H9 (cell line): ENCODE data around the gene ZNF205. TPM values are rescaled to one million over a fixed set of nuclear protein-coding genes. Genes with fewer than 3 reads are reported as not detected.

ENCODE experiments used
- DNase-seq: peaks from one replicate; pipeline ENCODE4 v3.0.0-alpha.2; 2017
- H2AFZ ChIP-seq: one replicate; pipeline ENCODE4 v1.6.1; 2013; ENCODE audit warnings: mild to moderate bottlenecking, low read length, control low read depth, moderate library complexity
- H2AK5ac ChIP-seq: 2 replicates; pipeline ENCODE4 v1.6.1; 2013; ENCODE audit warnings: low read length, control low read depth, mixed read lengths; ENCODE audit not compliant: insufficient read length
- H2BK120ac ChIP-seq: one replicate; pipeline ENCODE4 v1.6.1; 2013; ENCODE audit warnings: low read depth, mild to moderate bottlenecking, low read length, control low read depth, inconsistent platforms; ENCODE audit not compliant: poor library complexity, severe bottlenecking
- H2BK12ac ChIP-seq: 2 replicates; pipeline ENCODE4 v1.6.1; 2013; ENCODE audit warnings: low read length, control low read depth, mixed read lengths, low read depth; ENCODE audit not compliant: insufficient read length
- H2BK15ac ChIP-seq: 2 replicates; pipeline ENCODE4 v1.6.1; 2013; ENCODE audit warnings: low read depth, low read length, control low read depth
- H2BK20ac ChIP-seq: one replicate; pipeline ENCODE4 v1.6.1; 2013; ENCODE audit warnings: low read depth, mild to moderate bottlenecking, low read length, control low read depth, inconsistent platforms; ENCODE audit not compliant: poor library complexity, severe bottlenecking
- H2BK5ac ChIP-seq: 2 replicates; pipeline ENCODE4 v1.6.1; 2013; ENCODE audit warnings: low read length, control low read depth, mixed read lengths; ENCODE audit not compliant: insufficient read length
- H3K14ac ChIP-seq: 2 replicates; pipeline ENCODE4 v1.6.1; 2013; ENCODE audit warnings: low read length, control low read depth; ENCODE audit not compliant: insufficient read depth
- H3K18ac ChIP-seq: 2 replicates; pipeline ENCODE4 v1.6.1; 2013; ENCODE audit warnings: low read depth, mild to moderate bottlenecking, mixed read lengths, low read length, control low read depth; ENCODE audit not compliant: insufficient read length
- H3K23ac ChIP-seq: 2 replicates; pipeline ENCODE4 v1.6.1; 2013; ENCODE audit warnings: low read length, control low read depth, mixed read lengths, low read depth; ENCODE audit not compliant: insufficient read length
- H3K23me2 ChIP-seq: 2 replicates; pipeline ENCODE4 v1.6.1; 2013; ENCODE audit warnings: low read depth, mild to moderate bottlenecking, mixed read lengths, low read length, control low read depth; ENCODE audit not compliant: insufficient read length, poor library complexity, severe bottlenecking
- H3K27ac ChIP-seq: 2 replicates; pipeline ENCODE4 v1.5.1; 2013; ENCODE audit warnings: low read length, control low read depth, mixed read lengths, low read depth; ENCODE audit not compliant: insufficient read length
- H3K27me3 ChIP-seq: 2 replicates; pipeline ENCODE4 v1.6.1; 2013; ENCODE audit warnings: low read length, control low read depth, inconsistent platforms; ENCODE audit not compliant: insufficient read depth
- H3K4ac ChIP-seq: 2 replicates; pipeline ENCODE4 v1.6.1; 2013; ENCODE audit warnings: low read depth, mild to moderate bottlenecking, control low read depth, inconsistent platforms, low read length, moderate library complexity
- H3K4me1 ChIP-seq: 2 replicates; pipeline ENCODE4 v1.6.1; 2013; ENCODE audit warnings: low read length, control low read depth, inconsistent platforms; ENCODE audit not compliant: insufficient read depth
- H3K4me2 ChIP-seq: 2 replicates; pipeline ENCODE4 v1.6.1; 2013; ENCODE audit warnings: low read length, control low read depth, mixed read lengths; ENCODE audit not compliant: insufficient read length, insufficient read depth
- H3K56ac ChIP-seq: 2 replicates; pipeline ENCODE4 v1.6.1; 2013; ENCODE audit warnings: low read depth, mild to moderate bottlenecking, mixed read lengths, low read length, control low read depth; ENCODE audit not compliant: insufficient read length
- H3K79me1 ChIP-seq: 2 replicates; pipeline ENCODE4 v1.6.1; 2013; ENCODE audit warnings: low read depth, mild to moderate bottlenecking, moderate library complexity, low read length, control low read depth, inconsistent platforms; ENCODE audit not compliant: insufficient read depth, poor library complexity, severe bottlenecking
- H3K79me2 ChIP-seq: 2 replicates; pipeline ENCODE4 v1.6.1; 2013; ENCODE audit warnings: low read length, control low read depth, inconsistent platforms; ENCODE audit not compliant: insufficient read depth
- H3K9ac ChIP-seq: 2 replicates; pipeline ENCODE4 v1.6.1; 2013; ENCODE audit warnings: low read length, control low read depth, mixed read lengths; ENCODE audit not compliant: insufficient read length; ENCODE audit errors: extremely low read depth
- H3K9me3 ChIP-seq: one replicate; pipeline ENCODE4 v1.6.1; 2013; ENCODE audit warnings: low read depth, low read length, inconsistent platforms; ENCODE audit not compliant: control insufficient read depth
- H3T11ph ChIP-seq: one replicate; pipeline ENCODE4 v1.6.1; 2013; ENCODE audit warnings: mild to moderate bottlenecking, low read length, control low read depth, inconsistent platforms
- H4K20me1 ChIP-seq: one replicate; pipeline ENCODE4 v1.6.1; 2013; ENCODE audit not compliant: control insufficient read depth, insufficient read length, insufficient read depth
- H4K5ac ChIP-seq: 2 replicates; pipeline ENCODE4 v1.6.1; 2013; ENCODE audit warnings: low read depth, mild to moderate bottlenecking, mixed read lengths, low read length, control low read depth; ENCODE audit not compliant: insufficient read length
- H4K8ac ChIP-seq: replicated peaks from 2 replicates; pipeline ENCODE4 v1.6.1; 2013; ENCODE audit warnings: low read length, control low read depth, mixed read lengths, low read depth; ENCODE audit not compliant: insufficient read length
- H4K91ac ChIP-seq: 2 replicates; pipeline ENCODE4 v1.6.1; 2013; ENCODE audit warnings: low read depth, mild to moderate bottlenecking, moderate library complexity, mixed read lengths, low read length, control low read depth; ENCODE audit not compliant: insufficient read length
- H3K27ac Mint-ChIP-seq, 3 experiments: 2 replicates in 2 of 3; 3 replicates in 1 of 3; pipeline ENCODE4 v1.8.0; 2020 to 2021; ENCODE audit warnings: mixed read lengths in 3 of 3, mild to moderate bottlenecking in 1 of 3, moderate library complexity in 1 of 3
- H3K27me3 Mint-ChIP-seq: 2 replicates; pipeline ENCODE4 v1.8.0; 2021; ENCODE audit warnings: low read depth, mild to moderate bottlenecking, moderate library complexity, mixed read lengths
- H3K36me3 Mint-ChIP-seq, 3 experiments: 2 replicates in 2 of 3; 3 replicates in 1 of 3; pipeline ENCODE4 v1.8.0; 2020 to 2021; ENCODE audit warnings: low read depth in 3 of 3, mixed read lengths in 3 of 3; ENCODE audit not compliant: insufficient read depth in 1 of 3
- H3K4me1 Mint-ChIP-seq, 2 experiments: 2 replicates each; pipeline ENCODE4 v1.8.0; 2020; ENCODE audit warnings: mixed read lengths in 2 of 2
- H3K4me3 Mint-ChIP-seq, 2 experiments: 2 replicates in 1 of 2; 3 replicates in 1 of 2; pipeline ENCODE4 v1.8.0; 2020 to 2021; ENCODE audit warnings: mild to moderate bottlenecking in 2 of 2, mixed read lengths in 2 of 2, moderate library complexity in 1 of 2
- H3K9me3 Mint-ChIP-seq, 2 experiments: 2 replicates in 1 of 2; 3 replicates in 1 of 2; pipeline ENCODE4 v1.8.0; 2020; ENCODE audit warnings: mild to moderate bottlenecking in 2 of 2, mixed read lengths in 2 of 2, moderate library complexity in 1 of 2
- CTCF ChIP-seq: fragments of 200-600 bp; sonication (generic); conservative IDR thresholded peaks from 3 replicates; pipeline ENCODE4 v1.8.0; 2021; ENCODE audit warnings: antibody characterized with exemption, mild to moderate bottlenecking
- WGBS: extraction: QIAGEN DNeasy Blood & Tissue Kit; methylation state at CpG from one replicate; pipeline ENCODE4 v1.1.7; 2013; ENCODE audit warnings: missing lambda C conversion rate, low lambda C conversion rate, mixed read lengths; ENCODE audit not compliant: insufficient read length; ENCODE audit errors: extremely low coverage; 5-methylcytosine and 5-hydroxymethylcytosine counted together
- total RNA-seq: library from RNA; stranded (reverse); gene quantifications from 2 replicates; pipeline ENCODE4 v1.2.1, GENCODE V29; 2021

ZNF205 gene
- total RNA-seq, 1 experiment from 2014 or later = 16.8 TPM

GRCh38 chr16:3131755-3132377 lies 19.5 kb downstream of the ZNF205 start:
- H2BK20ac ChIP-seq = no peak overlapping the region
- H3K23me2 ChIP-seq = peaks cover 10% of the 10 kb centered on the region
- no peak overlapping the region for H3T11ph ChIP-seq
- no peak overlapping the region for H3K4ac ChIP-seq
- H3K27ac ChIP-seq = no peak overlapping the region
- Mint-ChIP-seq H3K4me3 (peak overlapping the region; percentile 36 to 73; a peak in 3 of 5 replicates), H3K9me3 (no peaks in the 10 kb centered on the region), H3K27ac (peak overlapping the region in 1 of 3 experiments; percentile 38; a peak in 1 of 7 replicates), H3K27me3 (no peaks in the 10 kb centered on the region; the same call in 1 of the 2 replicates), H3K36me3 (peaks cover 2 to 25% (median 12%) of the 10 kb centered on the region in 3 experiments; a peak in 6 of 7 replicates), H3K4me1 (peaks cover 38 to 40% of the 10 kb centered on the region in 2 experiments)
- peaks cover 3% of the 10 kb centered on the region; the same call in 1 of the 2 replicates for H3K4me1 ChIP-seq
- no peak overlapping the region for H3K18ac ChIP-seq
- H3K9ac ChIP-seq = no peak overlapping the region
- peaks cover 8% of the 10 kb centered on the region for H3K79me2 ChIP-seq
- no peak overlapping the region for H2AK5ac ChIP-seq
- no peak overlapping the region for H3K4me2 ChIP-seq
- no peak overlapping the region for H2BK15ac ChIP-seq
- TF ChIP-seq CTCF = peak; percentile 75
- no peak overlapping the region for H3K56ac ChIP-seq
- no peak overlapping the region for H4K91ac ChIP-seq
- no peak overlapping the region for H2BK12ac ChIP-seq
- H3K23ac ChIP-seq = no peak overlapping the region
- no peaks in the 10 kb centered on the region for H3K9me3 ChIP-seq
- H4K8ac ChIP-seq = no peak overlapping the region
- H4K20me1 ChIP-seq = peaks cover 2% of the 10 kb centered on the region
- no peaks in the 10 kb centered on the region for H3K27me3 ChIP-seq
- peaks cover 2% of the 10 kb centered on the region for H3K79me1 ChIP-seq
- DNase-seq = peak; percentile 82
- H4K5ac ChIP-seq = no peak overlapping the region
- WGBS = no CpG with 5 or more reads among the region's 12 CpGs
- H3K14ac ChIP-seq = no peak overlapping the region
- no peak overlapping the region for H2AFZ ChIP-seq
- no peak overlapping the region for H2BK5ac ChIP-seq
- H2BK120ac ChIP-seq = no peak overlapping the region
